NCI-H128 (cell line): Measurements from ENCODE around the gene TAOK3.

Experiments used
- DNase-seq: peaks from one replicate; lab custom pipeline; 2025; ENCODE audit not compliant: unreplicated experiment; lab: John Stamatoyannopoulos, UW

TAOK3 gene

DNA sequence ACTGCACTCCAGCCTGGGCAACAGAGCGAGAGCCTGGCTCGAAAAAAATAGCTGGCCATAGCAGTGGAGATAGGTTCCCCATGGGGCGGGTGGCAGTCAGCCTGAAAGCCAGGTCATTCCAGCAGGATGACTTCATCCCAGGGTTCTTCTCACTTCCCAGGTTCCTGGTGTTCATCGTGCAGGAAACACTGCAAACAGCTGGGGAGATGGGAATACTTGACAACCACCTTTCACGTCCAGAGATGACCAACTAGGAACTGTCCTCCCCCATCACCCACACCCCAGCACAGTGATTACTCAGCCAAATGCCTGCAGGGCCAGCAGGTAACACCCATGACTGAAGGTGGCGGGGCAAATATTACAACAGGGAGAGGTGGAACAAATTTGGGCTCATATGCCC, 270.6 kb downstream of the TAOK3 start:
- no peak for DNase-seq

DNA sequence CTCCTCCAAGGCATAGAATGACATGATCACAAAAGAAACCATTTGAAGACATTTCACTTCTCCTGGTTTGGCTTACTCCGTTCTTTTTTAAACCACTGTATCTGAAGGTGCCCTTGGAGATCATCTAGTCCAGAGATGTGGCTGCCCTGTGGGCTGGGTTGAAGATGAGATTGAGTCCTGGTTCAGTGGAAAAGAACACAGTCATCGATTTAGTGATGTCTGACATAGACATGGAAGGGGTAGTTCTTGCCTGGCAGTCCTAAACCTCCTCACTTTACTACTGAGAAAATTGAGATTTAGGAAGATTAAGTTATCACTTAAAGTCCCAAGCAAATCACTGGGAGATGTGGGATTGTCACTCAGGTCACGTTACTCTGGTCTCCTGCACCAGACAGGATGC, 271.7 kb downstream of the TAOK3 start:
- DNase-seq: no peak
